Stomach smooth muscle (tissue), 2 donors: ENCODE results near the gene NOTCH4.

Source experiments
- H3K27ac ChIP-seq: one replicate; pipeline ENCODE4 v1.7.0; 2013; ENCODE audit warnings: mild to moderate bottlenecking, low read length, inconsistent platforms
- H3K27me3 ChIP-seq, 2 donors: one replicate each; pipeline ENCODE4 v1.7.0; 2013; ENCODE audit warnings: low read length in 2 of 2; ENCODE audit not compliant: insufficient read depth in 2 of 2, control insufficient read depth in 1 of 2
- H3K36me3 ChIP-seq, 2 donors: one replicate each; pipeline ENCODE4 v1.7.0; 2013; ENCODE audit warnings: low read length in 2 of 2; ENCODE audit not compliant: control insufficient read depth in 2 of 2, insufficient read depth in 2 of 2
- H3K4me1 ChIP-seq: one replicate; pipeline ENCODE4 v1.7.0; 2013; ENCODE audit warnings: low read length; ENCODE audit not compliant: control insufficient read depth, insufficient read depth
- H3K4me3 ChIP-seq, 2 donors: one replicate each; pipeline ENCODE4 v1.7.0; 2013; ENCODE audit warnings: low read length in 2 of 2
- H3K9ac ChIP-seq, 2 donors: one replicate each; pipeline ENCODE4 v1.7.0; 2013; ENCODE audit warnings: low read length in 2 of 2, mild to moderate bottlenecking in 1 of 2
- H3K9me3 ChIP-seq, 2 donors: one replicate each; pipeline ENCODE4 v1.7.0; 2013; ENCODE audit warnings: low read length in 2 of 2; ENCODE audit not compliant: control insufficient read depth in 2 of 2
- donor health status: healthy.
- donor health status: Pancreatic carcinoma.

The NOTCH4 gene

DNA sequence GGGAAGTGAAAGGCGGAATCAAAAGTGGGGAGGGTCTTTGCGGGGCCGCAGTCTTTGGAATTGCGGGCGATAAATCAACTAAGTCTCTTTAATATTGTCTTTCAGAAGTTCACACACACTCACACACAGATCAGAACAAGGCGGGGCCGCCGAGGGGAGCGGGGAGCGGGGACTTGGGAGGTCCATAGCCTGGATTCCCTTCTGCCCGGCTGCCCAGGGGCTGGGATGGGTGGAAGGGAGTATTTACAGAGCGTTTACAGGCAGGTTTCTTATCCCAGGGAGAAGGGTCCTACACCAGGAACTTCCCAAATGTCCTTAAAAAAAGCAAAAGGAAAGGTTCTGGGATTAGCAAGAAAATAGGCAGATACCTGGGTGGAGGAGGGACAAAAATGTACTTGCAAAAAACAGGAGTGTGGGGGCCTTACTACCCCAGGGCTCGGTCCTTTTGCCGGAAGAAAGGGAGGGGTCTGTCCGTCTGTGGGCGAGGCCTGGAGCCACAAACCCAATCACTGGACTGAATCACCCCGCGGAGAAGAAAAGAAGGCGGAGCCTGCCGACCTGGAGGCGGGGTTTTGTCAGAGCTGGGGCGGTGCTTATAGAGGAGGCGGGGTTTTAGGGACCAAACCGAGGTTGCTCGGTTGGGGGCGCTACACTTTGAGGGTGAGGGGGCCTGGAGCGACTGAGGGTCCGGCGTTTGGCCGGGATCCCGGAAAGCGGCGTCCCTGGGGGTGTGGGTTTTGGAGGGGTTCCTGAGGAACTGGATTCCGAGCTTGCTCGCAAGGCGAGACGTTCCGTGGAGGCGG, 75.4 kb downstream of the NOTCH4 start:
- no peaks in the 10 kb centered on the region for H3K9me3 ChIP-seq
- peaks cover 3 to 5% of the 10 kb centered on the region in 2 donors for H3K36me3 ChIP-seq
- no peak overlapping the region for H3K9ac ChIP-seq
- H3K27me3 ChIP-seq: no peaks in the 10 kb centered on the region
- no peak overlapping the region for H3K4me3 ChIP-seq
- peaks cover 36% of the 10 kb centered on the region for H3K4me1 ChIP-seq
- H3K27ac ChIP-seq: no peak overlapping the region

DNA sequence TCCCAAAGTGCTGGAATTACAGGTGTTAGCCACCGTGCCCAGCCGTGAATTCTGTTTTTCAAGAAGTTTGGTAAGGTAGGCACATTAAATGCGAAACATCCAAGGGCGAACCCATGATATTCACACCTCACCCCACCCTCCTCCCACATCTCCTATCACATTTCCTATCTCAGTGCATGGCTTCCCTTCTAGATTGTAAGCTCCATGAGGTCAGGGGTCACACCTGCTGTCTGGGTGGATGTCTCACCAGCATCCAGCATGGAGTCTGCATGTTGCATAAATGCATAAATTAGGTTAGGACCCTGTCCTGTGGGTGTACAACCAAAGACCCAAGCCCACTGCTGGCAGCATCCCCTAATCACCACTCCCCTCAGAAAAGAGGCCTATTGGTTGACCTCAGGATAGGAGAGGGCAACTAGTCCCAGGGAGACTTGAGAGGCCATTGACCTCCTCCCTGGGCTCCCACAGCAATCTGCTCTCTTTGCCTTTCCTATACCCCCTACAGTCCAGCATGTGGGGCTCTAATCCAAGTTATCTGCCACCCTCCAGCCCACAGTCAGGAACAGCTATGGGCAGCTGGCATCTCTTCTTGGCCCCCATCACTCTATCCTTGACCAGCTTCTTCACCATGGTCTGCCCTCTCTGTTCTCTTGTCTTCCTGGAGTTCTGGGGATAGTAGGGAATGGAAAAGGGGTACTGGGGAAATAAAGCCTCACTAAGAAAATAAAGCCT, 76.3 kb downstream of the NOTCH4 start:
- Histone ChIP-seq H3K36me3 (peaks cover 3 to 5% of the 10 kb centered on the region in 2 donors), H3K27ac (no peak overlapping the region), H3K9ac (no peak overlapping the region), H3K9me3 (no peaks in the 10 kb centered on the region), H3K4me1 (peaks cover 27% of the 10 kb centered on the region), H3K4me3 (no peak overlapping the region), H3K27me3 (no peaks in the 10 kb centered on the region)

DNA sequence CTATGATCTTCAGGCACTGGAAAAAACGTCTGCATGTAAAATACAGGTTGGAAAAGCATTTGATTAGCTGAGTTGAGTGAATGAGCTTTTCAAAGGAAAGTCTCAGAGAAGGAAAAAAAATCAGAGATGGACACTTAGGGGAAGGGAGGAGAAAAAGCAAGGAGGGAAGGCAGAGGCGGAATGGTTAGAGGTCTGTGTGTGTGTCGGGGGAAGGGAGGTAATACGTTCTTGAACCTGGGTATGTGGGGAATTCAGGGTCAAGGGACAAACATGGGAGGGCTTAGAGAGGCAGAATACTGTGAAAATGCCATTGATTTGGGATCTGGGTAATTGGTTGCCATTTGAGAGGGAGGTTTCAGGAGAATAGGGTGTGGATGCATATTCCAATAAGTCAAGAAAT, 77.2 kb downstream of the NOTCH4 start:
- no peak overlapping the region for H3K27ac ChIP-seq
- no peak overlapping the region for H3K9ac ChIP-seq
- H3K27me3 ChIP-seq: no peaks in the 10 kb centered on the region
- H3K4me3 ChIP-seq: no peak overlapping the region
- H3K36me3 ChIP-seq: peaks cover 3 to 5% of the 10 kb centered on the region in 2 donors
- peaks cover 20% of the 10 kb centered on the region for H3K4me1 ChIP-seq
- H3K9me3 ChIP-seq: no peaks in the 10 kb centered on the region

DNA sequence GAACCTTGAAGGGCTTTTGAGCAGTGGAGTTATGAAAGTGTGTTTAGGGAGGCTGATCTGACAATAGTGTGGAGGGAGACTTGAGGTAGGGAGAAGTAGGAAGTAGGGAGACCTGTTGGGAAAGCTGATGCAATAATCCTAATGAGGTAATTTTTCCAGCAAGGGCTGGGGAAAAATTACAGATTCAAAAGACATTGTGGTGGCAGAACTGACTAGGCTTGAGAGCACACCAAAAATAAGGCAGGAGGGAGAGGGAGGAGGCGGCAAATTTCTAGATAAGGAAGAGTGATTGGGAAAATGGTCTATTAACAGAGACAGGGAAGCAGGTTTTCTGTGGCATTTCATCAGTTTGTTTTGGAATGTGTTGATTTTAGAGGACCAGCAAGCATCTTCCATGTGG, 77.6 kb downstream of the NOTCH4 start:
- peaks cover 17% of the 10 kb centered on the region for H3K4me1 ChIP-seq
- H3K27me3 ChIP-seq: no peaks in the 10 kb centered on the region
- no peak overlapping the region for H3K9ac ChIP-seq
- no peak overlapping the region for H3K27ac ChIP-seq
- H3K9me3 ChIP-seq: no peaks in the 10 kb centered on the region
- peaks cover 3 to 5% of the 10 kb centered on the region in 2 donors for H3K36me3 ChIP-seq
- no peak overlapping the region for H3K4me3 ChIP-seq
